HepG2 (cell line): ENCODE measurements around the gene POLRMT. TPM values are rescaled to one million over a fixed set of nuclear protein-coding genes. Genes with fewer than 3 reads are reported as not detected.

Source experiments
- ARNT2 ChIP-seq: sonication (generic); formaldehyde crosslinking; IDR thresholded peaks from 2 replicates; pipeline ENCODE4 v1.8.0; 2022; ENCODE audit warnings: mild to moderate bottlenecking, low read depth, missing genetic modification reagents, moderate library complexity
- ATAD3A ChIP-seq: sonication (generic); formaldehyde crosslinking; IDR thresholded peaks from 2 replicates; pipeline ENCODE4 v1.4.0; 2020; ENCODE audit warnings: missing genetic modification reagents
- DRAP1 ChIP-seq: IDR thresholded peaks from 2 replicates; pipeline ENCODE4 v1.6.1; 2016; ENCODE audit warnings: missing genetic modification reagents, missing compliant biosample characterization
- FOXC1 ChIP-seq: sonication (generic); formaldehyde crosslinking; IDR thresholded peaks from 2 replicates; pipeline ENCODE4 v1.8.0; 2022; ENCODE audit warnings: mild to moderate bottlenecking, missing genetic modification reagents, borderline replicate concordance
- HBP1 ChIP-seq: IDR thresholded peaks from 2 replicates; pipeline ENCODE4 v1.6.1; 2016; ENCODE audit warnings: low read depth, control low read depth
- NFE2 ChIP-seq: sonication (generic); formaldehyde crosslinking; IDR thresholded peaks from 2 replicates; pipeline ENCODE4 v1.4.0; 2020; ENCODE audit warnings: missing genetic modification reagents
- PBX2 ChIP-seq: IDR thresholded peaks from 2 replicates; pipeline ENCODE4 v1.6.1; 2016; ENCODE audit warnings: control low read depth
- RBAK ChIP-seq: sonication (generic); formaldehyde crosslinking; IDR thresholded peaks from 2 replicates; pipeline ENCODE4 v1.5.1; 2020; ENCODE audit warnings: mild to moderate bottlenecking, missing genetic modification reagents
- RXRB ChIP-seq: IDR thresholded peaks from 2 replicates; pipeline ENCODE4 v1.6.1; 2016; ENCODE audit warnings: borderline replicate concordance, missing genetic modification reagents, missing compliant biosample characterization
- THAP8 ChIP-seq: sonication (generic); formaldehyde crosslinking; IDR thresholded peaks from 2 replicates; pipeline ENCODE4 v1.5.1; 2020; ENCODE audit warnings: missing genetic modification reagents, mild to moderate bottlenecking, borderline replicate concordance
- USF2 ChIP-seq, 2 experiments: sonication (generic) in 1 of 2; formaldehyde crosslinking in 1 of 2; IDR thresholded peaks; 2 replicates each; pipeline versions ENCODE4 v1.5.1 to v1.6.1; 2011 to 2020; ENCODE audit warnings: borderline replicate concordance in 1 of 2, low read depth in 1 of 2, low read length in 1 of 2, mild to moderate bottlenecking in 1 of 2, missing genetic modification reagents in 1 of 2, moderate library complexity in 1 of 2
- ZNF138 ChIP-seq: sonication (generic); formaldehyde crosslinking; IDR thresholded peaks from 2 replicates; pipeline ENCODE4 v1.5.0; 2020; ENCODE audit warnings: mild to moderate bottlenecking, low read depth, missing genetic modification reagents
- ZNF160 ChIP-seq: sonication (generic); formaldehyde crosslinking; IDR thresholded peaks from 2 replicates; pipeline ENCODE4 v1.8.0; 2022; ENCODE audit warnings: mild to moderate bottlenecking, inconsistent platforms, missing genetic modification reagents
- ZNF501 ChIP-seq: sonication (generic); formaldehyde crosslinking; IDR thresholded peaks from 2 replicates; pipeline ENCODE4 v1.5.1; 2020; ENCODE audit warnings: mild to moderate bottlenecking, moderate library complexity, missing genetic modification reagents
- ZNF563 ChIP-seq: sonication (generic); formaldehyde crosslinking; IDR thresholded peaks from 2 replicates; pipeline ENCODE4 v1.8.0; 2022; ENCODE audit warnings: mild to moderate bottlenecking, moderate library complexity, missing genetic modification reagents
- ZNF569 ChIP-seq: sonication (generic); formaldehyde crosslinking; IDR thresholded peaks from 2 replicates; pipeline ENCODE4 v1.5.0; 2020; ENCODE audit warnings: mild to moderate bottlenecking, missing genetic modification reagents, moderate library complexity, borderline replicate concordance
- ZNF75D ChIP-seq: sonication (generic); formaldehyde crosslinking; IDR thresholded peaks from 2 replicates; pipeline ENCODE4 v1.8.1; 2023; ENCODE audit warnings: missing genetic modification reagents, mild to moderate bottlenecking, borderline replicate concordance
- polyA plus RNA-seq, 8 experiments: library from polyadenylated mRNA; depleted of rRNA in 3 of 8; stranded (reverse) in 7 of 8; unstranded in 1 of 8; fragments of >200 nt; fragmentation: Illumina TruSeq in 4 of 8; extraction: Trizol in 4 of 8; gene quantifications; 2 replicates each; pipeline versions ENCODE4 v1.2.1 to v1.2.3, GENCODE V29; 2011 to 2016; ENCODE audit warnings: low read depth in 4 of 8, missing spikeins in 1 of 8, mixed read lengths in 1 of 8; ENCODE audit not compliant: insufficient read depth in 1 of 8
- total RNA-seq, 5 experiments: library from RNA; depleted of rRNA; stranded (reverse); fragments of >200 nt; fragmentation: Illumina TruSeq; extraction: Trizol; gene quantifications; 2 replicates each; pipeline ENCODE4 v1.2.3, GENCODE V29; 2016; ENCODE audit warnings: low read depth in 1 of 5
- TF ChIP-seq, protein P1 (sequence below): sonication (generic); formaldehyde crosslinking; IDR thresholded peaks from 2 replicates; pipeline ENCODE4 v1.4.0; 2020; ENCODE audit warnings: missing genetic modification reagents

POLRMT gene
- total and polyA plus RNA-seq, 2 of the 13 experiments (the other 11 are each of a cell fraction or from before 2014, with no cell fraction given) = 78.0 to 101 TPM

- peak; percentile 83; the same call in 1 of the 2 replicates for TF ChIP-seq ZNF563
- TF ChIP-seq USF2 (IDR thresholded peaks at IDR 0.05; ENCODE audit: low read depth, low read length) = no peak
- no peak; the same call in 1 of the 2 replicates for TF ChIP-seq USF2 (CRISPR knock-in tag; IDR thresholded peaks at IDR 0.05; ENCODE audit: borderline replicate concordance)
- peak; percentile 94; the same call in 1 of the 2 replicates for TF ChIP-seq FOXC1 (CRISPR knock-in tag)
- no peak for TF ChIP-seq ZNF75D (CRISPR knock-in tag)
- no peak for TF ChIP-seq ATAD3A (CRISPR knock-in tag)
- peak; percentile 74; the same call in 1 of the 2 replicates for TF ChIP-seq RXRB (CRISPR knock-in tag)
- peak; percentile 87 for TF ChIP-seq ZNF501 (CRISPR knock-in tag)
- 0 out of 2 replicates have a peak, but pooled peaks have one; percentile 13 for TF ChIP-seq DRAP1
- no peak for TF ChIP-seq ARNT2
- TF ChIP-seq, protein P1, sequence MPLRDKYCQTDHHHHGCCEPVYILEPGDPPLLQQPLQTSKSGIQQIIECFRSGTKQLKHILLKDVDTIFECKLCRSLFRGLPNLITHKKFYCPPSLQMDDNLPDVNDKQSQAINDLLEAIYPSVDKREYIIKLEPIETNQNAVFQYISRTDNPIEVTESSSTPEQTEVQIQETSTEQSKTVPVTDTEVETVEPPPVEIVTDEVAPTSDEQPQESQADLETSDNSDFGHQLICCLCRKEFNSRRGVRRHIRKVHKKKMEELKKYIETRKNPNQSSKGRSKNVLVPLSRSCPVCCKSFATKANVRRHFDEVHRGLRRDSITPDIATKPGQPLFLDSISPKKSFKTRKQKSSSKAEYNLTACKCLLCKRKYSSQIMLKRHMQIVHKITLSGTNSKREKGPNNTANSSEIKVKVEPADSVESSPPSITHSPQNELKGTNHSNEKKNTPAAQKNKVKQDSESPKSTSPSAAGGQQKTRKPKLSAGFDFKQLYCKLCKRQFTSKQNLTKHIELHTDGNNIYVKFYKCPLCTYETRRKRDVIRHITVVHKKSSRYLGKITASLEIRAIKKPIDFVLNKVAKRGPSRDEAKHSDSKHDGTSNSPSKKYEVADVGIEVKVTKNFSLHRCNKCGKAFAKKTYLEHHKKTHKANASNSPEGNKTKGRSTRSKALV (CRISPR knock-in tag) = no peak
- TF ChIP-seq HBP1 = no peak
- TF ChIP-seq ZNF160 (CRISPR knock-in tag) = peak; percentile 60; the same call in 1 of the 2 replicates
- no peak for TF ChIP-seq NFE2 (CRISPR knock-in tag)
- no peak for TF ChIP-seq RBAK (CRISPR knock-in tag)
- peak; percentile 48; the same call in 1 of the 2 replicates for TF ChIP-seq ZNF138
- TF ChIP-seq ZNF569 (CRISPR knock-in tag) = no peak
- peak; percentile 88; the same call in 1 of the 2 replicates for TF ChIP-seq THAP8 (CRISPR knock-in tag)
- TF ChIP-seq PBX2 (CRISPR knock-in tag) = no peak
Observed at GRCh38 chr19:664913-665443, 31.6 kb upstream of the POLRMT start (continued).
